Inferior parietal cortex (tissue), 1 donor: ENCODE measurements around the gene FOXD1.
A peak's percentile ranks its signal among the peaks of the same experiment; 100 is the strongest.
"Not testable (repeated sequence)": the region's sequence is repeated elsewhere in the genome, so short reads cannot be mapped to it uniquely, and the experiment has no call there.

Source experiments
- DNase-seq: peaks from one replicate; pipeline ENCODE4 v3.0.0-alpha.2; 2016; ENCODE audit errors: extremely low spot score

The FOXD1 gene

GRCh38 chr5:73448463-73449136, at the start of gene FOXD1:
Gene FOXD1 (minus strand): TSS chr5:73448777. CDS start chr5:73448362, 415 bp downstream.
- DNase-seq = no peak

- DNase-seq = peak; percentile 47
These were observed 49.0 kb upstream of the FOXD1 start for GRCh38 chr5:73497497-73498056.

GRCh38 chr5:73496984-73497457, 48.4 kb upstream of the FOXD1 start:
- peak; percentile 46 for DNase-seq

GRCh38 chr5:73495772-73496335, 47.3 kb upstream of the FOXD1 start:
- no peak for DNase-seq

GRCh38 chr5:73494721-73495120, 46.1 kb upstream of the FOXD1 start:
- no peak for DNase-seq

GRCh38 chr5:73493421-73493820, 44.8 kb upstream of the FOXD1 start:
- no peak for DNase-seq

- no peak for DNase-seq
These were observed 42.6 kb upstream of the FOXD1 start for GRCh38 chr5:73491155-73491554.

- no peak for DNase-seq
These were observed 41.5 kb upstream of the FOXD1 start for GRCh38 chr5:73490088-73490487.

GRCh38 chr5:73488806-73489205, 40.2 kb upstream of the FOXD1 start:
- no peak for DNase-seq

GRCh38 chr5:73487815-73488214, 39.2 kb upstream of the FOXD1 start:
- DNase-seq = no peak

GRCh38 chr5:73487257-73487656, 38.7 kb upstream of the FOXD1 start:
- DNase-seq = not testable (repeated sequence)

- no peak for DNase-seq
These were observed 37.7 kb upstream of the FOXD1 start for GRCh38 chr5:73486119-73486899.

- DNase-seq = no peak
These were observed 37.1 kb upstream of the FOXD1 start for GRCh38 chr5:73485715-73486114.

GRCh38 chr5:73484511-73484910, 35.9 kb upstream of the FOXD1 start:
- no peak for DNase-seq

GRCh38 chr5:73483676-73484075, 35.1 kb upstream of the FOXD1 start:
- DNase-seq = no peak

- DNase-seq = no peak
These were observed 34.0 kb upstream of the FOXD1 start for GRCh38 chr5:73482383-73483136.

- no peak for DNase-seq
These were observed 31.9 kb upstream of the FOXD1 start for GRCh38 chr5:73480500-73480899.

GRCh38 chr5:73472116-73472515, 23.5 kb upstream of the FOXD1 start:
- DNase-seq = no peak

GRCh38 chr5:73471654-73472053, 23.1 kb upstream of the FOXD1 start:
- no peak for DNase-seq

- DNase-seq = no peak
These were observed 21.3 kb upstream of the FOXD1 start for GRCh38 chr5:73469878-73470277.

GRCh38 chr5:73468638-73469037, 20.1 kb upstream of the FOXD1 start:
- DNase-seq = not testable (repeated sequence)
